Jurkat, Clone E6-1 (cell line): ENCODE results near the gene TRIM38.

Source experiments
- DNase-seq: peaks from one replicate; pipeline ENCODE4 v3.0.0-alpha.2; 2011; ENCODE audit warnings: low read depth, low spot score
- H3K4me3 ChIP-seq: 2 replicates; pipeline ENCODE4 v1.5.1; 2011; ENCODE audit warnings: mild to moderate bottlenecking, low read length, control low read depth, moderate library complexity

The TRIM38 gene

GRCh38 chr6:26021001-26021349, 58.4 kb downstream of the TRIM38 start:
- DNase-seq: no peak
- H3K4me3 ChIP-seq: peak overlapping the region; percentile 72

DNA sequence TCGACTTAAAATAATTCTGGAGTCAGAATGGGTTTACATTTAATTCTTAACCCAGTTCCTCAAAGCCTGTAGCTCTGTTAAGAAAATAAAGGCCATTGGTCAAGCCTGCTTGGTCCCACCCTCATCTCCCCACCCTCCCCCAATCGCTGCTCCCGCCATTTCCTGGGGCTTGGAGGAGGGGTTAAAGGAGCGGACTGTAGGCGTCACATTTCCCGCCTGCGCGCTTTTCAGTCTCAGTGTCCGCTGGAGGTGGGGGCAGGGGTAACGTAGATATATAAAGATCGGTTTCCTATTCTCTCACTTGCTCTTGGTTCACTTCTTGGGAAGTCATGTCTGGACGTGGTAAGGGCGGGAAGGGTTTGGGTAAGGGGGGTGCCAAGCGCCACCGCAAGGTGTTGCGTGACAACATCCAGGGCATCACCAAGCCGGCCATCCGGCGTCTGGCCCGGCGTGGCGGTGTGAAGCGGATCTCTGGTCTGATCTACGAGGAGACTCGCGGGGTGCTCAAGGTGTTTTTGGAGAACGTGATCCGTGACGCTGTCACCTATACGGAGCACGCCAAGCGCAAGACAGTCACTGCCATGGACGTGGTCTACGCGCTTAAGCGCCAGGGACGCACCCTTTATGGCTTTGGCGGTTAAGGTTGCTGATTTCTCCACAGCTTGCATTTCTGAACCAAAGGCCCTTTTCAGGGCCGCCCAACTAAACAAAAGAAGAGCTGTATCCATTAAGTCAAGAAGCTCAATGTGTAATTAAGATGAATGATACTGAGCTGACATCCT, 58.9 kb downstream of the TRIM38 start:
- peak; percentile 96 for DNase-seq
- peak overlapping the region; percentile 72 for H3K4me3 ChIP-seq

GRCh38 chr6:26022132-26022472, 59.5 kb downstream of the TRIM38 start:
- H3K4me3 ChIP-seq: peak overlapping the region; percentile 72
- DNase-seq: peak; percentile 80

- no peak for DNase-seq
- H3K4me3 ChIP-seq: peak overlapping the region; percentile 72
Measured at GRCh38 chr6:26022737-26023136, 60.1 kb downstream of the TRIM38 start.

GRCh38 chr6:26024651-26025046, 62.0 kb downstream of the TRIM38 start:
- no peak overlapping the region for H3K4me3 ChIP-seq
- no peak for DNase-seq

GRCh38 chr6:26025047-26025893, 62.7 kb downstream of the TRIM38 start:
- DNase-seq: no peak
- peak overlapping the region; percentile 64 for H3K4me3 ChIP-seq

GRCh38 chr6:26025894-26026832, 63.6 kb downstream of the TRIM38 start:
- peak overlapping the region; percentile 64 for H3K4me3 ChIP-seq
- DNase-seq: peak; percentile 95

DNA sequence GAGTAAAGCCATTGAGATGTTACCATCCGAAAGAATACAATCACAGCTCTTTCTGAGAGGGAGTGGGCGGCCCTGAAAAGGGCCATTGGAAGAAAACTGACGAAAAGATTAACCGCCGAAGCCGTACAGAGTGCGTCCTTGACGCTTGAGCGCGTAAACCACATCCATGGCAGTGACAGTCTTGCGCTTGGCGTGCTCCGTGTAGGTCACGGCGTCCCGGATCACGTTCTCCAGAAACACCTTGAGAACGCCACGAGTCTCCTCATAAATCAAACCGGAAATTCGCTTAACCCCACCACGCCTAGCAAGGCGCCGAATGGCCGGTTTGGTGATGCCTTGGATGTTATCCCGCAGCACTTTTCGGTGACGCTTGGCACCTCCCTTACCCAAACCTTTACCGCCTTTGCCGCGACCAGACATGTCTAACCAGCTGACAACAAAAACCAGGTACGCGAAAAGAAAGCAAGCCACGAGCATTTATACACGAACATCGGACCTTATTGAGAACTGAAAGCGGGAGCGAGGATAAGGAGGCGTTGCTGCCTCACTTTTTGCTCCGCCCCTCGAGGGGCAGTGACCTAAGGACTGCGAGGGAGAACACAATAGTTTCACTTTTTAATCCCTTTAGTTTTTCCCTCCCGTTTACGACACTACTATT, 64.4 kb downstream of the TRIM38 start:
- peak overlapping the region; percentile 64 for H3K4me3 ChIP-seq
- DNase-seq: peak; percentile 100

GRCh38 chr6:26027491-26028211, 65.0 kb downstream of the TRIM38 start:
- H3K4me3 ChIP-seq: peak overlapping the region; percentile 64
- DNase-seq: no peak

GRCh38 chr6:26028212-26028745, 65.7 kb downstream of the TRIM38 start:
- no peak for DNase-seq
- H3K4me3 ChIP-seq: no peak overlapping the region

DNA sequence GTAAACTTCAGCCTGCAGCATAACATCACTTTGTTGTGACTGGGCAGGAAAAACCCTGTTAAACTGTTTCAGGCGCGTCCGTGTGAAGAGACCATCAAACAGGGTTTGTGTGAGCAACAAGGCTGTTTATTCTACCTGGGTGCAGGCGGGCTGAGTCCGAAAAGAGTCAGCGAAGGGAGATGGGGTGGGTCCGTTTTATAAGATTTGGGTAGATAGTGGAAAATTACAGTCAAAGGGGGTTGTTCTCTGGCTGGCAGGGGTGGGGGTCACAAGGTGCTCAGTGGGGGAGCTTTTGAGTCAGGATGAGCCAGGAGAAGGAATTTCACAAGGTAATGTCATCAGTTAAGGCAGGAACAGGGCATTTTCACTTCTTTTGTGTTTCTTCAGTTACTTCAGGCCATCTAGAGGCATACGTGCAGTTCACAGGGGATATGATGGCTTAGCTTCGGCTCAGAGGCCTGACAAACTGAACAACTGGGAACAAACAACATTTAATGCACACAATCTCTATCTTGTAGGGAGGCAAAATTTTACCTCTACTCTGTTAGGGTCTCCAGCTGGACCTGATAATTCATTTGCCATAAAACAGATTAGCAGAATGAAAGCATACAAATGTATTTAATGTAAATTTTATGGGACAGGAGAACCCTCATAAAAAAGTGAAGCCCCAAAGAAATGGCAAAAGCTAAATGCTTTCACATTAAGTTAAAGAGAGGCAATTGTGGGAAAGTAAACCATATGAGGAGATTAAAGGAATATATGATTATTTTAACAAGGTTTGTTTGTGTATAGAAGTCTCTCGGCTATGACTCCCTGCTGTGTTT, 66.4 kb downstream of the TRIM38 start:
- no peak for DNase-seq
- H3K4me3 ChIP-seq: no peak overlapping the region

GRCh38 chr6:26029570-26029856, 66.9 kb downstream of the TRIM38 start:
- DNase-seq: no peak
- H3K4me3 ChIP-seq: no peak overlapping the region

GRCh38 chr6:26029857-26030653, 67.5 kb downstream of the TRIM38 start:
- no peak overlapping the region; the same call in 1 of the 2 replicates for H3K4me3 ChIP-seq
- no peak for DNase-seq

GRCh38 chr6:26030716-26031115, 68.1 kb downstream of the TRIM38 start:
- peak overlapping the region; percentile 63 for H3K4me3 ChIP-seq
- peak; percentile 51 for DNase-seq

DNA sequence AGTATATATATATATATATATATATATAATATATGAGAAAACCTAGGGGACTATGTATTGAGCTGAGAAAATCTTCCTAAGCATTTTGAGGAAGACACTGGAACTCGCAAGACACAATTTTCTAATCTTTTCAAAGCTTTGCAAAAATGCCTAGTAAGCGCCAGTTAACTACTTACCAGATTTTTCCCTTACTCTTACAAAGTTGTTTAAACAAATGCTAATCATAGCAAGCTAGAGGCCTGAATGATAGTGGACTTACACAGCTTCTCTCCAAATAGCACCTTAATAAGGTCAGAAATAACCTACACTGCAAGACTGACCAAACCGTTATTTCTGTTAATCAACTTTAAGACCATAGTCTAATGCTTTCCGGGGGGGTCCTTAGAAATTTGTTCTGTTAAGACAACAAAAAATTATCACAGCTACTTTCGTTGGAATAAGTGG, 68.6 kb downstream of the TRIM38 start:
- peak overlapping the region; percentile 63 for H3K4me3 ChIP-seq
- peak; percentile 76 for DNase-seq

DNA sequence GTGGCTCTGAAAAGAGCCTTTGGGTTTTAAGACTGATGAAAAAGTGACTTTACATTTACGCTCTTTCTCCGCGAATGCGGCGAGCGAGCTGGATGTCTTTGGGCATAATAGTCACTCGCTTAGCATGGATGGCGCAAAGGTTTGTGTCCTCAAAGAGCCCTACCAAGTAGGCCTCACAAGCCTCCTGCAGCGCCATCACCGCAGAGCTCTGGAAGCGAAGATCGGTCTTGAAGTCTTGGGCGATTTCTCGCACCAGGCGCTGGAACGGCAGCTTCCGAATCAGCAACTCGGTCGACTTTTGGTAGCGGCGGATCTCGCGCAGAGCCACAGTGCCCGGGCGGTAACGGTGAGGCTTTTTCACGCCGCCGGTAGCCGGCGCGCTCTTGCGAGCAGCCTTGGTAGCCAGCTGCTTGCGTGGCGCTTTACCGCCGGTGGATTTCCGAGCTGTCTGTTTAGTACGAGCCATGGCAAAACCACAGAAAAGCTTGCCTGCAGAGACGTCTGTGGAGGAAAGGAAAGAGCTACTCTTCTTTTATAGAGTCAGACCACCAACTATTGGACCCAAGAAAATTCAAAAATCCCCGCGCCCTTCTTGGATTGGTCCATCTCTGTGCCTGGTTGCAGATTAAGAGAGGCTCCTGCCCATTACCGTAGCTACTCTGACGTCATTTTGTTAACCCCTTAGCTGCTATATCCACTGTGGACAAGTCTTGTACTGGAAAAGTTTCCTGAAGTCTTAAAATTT, 69.2 kb downstream of the TRIM38 start:
- peak; percentile 99 for DNase-seq
- peak overlapping the region; percentile 63 for H3K4me3 ChIP-seq
